Gastrocnemius medialis (tissue), 4 donors: ENCODE measurements around the gene TMEM213. TPM values are rescaled to one million over a fixed set of nuclear protein-coding genes. Genes with fewer than 3 reads are reported as not detected.
"Not testable (repeated sequence)": the region's sequence is repeated elsewhere in the genome, so short reads cannot be mapped to it uniquely, and the experiment has no call there.

Experiments
- ATAC-seq, 2 donors: fragments of 150-250 bp; one replicate each; pipeline ENCODE4 v1.9.1; 2016
- DNase-seq, 2 donors: peaks; one replicate each; pipeline ENCODE4 v3.0.0-alpha.2; 2019
- H3K27ac ChIP-seq, 4 donors: fragments of 200-600 bp; sonication (generic); 1 replicate in 1 of 4; 2 replicates in 3 of 4; pipeline ENCODE4 v1.5.1; 2016 to 2018; ENCODE audit warnings: mild to moderate bottlenecking in 2 of 4, moderate library complexity in 1 of 4
- H3K27me3 ChIP-seq, 3 donors: fragments of 200-600 bp; sonication (generic) in 2 of 3; 1 replicate in 1 of 3; 2 replicates in 2 of 3; pipeline versions ENCODE4 v1.5.1 to v1.6.0; 2016 to 2019; ENCODE audit warnings: mild to moderate bottlenecking in 1 of 3, moderate library complexity in 1 of 3
- H3K36me3 ChIP-seq, 2 donors: fragments of 200-600 bp; sonication (generic) in 1 of 2; one replicate each; pipeline ENCODE4 v1.5.1; 2017 to 2018
- H3K4me1 ChIP-seq, 2 donors: fragments of 200-600 bp; sonication (generic) in 1 of 2; one replicate each; pipeline ENCODE4 v1.5.1; 2016 to 2017; ENCODE audit warnings: mild to moderate bottlenecking in 2 of 2
- H3K4me3 ChIP-seq, 4 donors: fragments of 200-600 bp; sonication (generic) in 3 of 4; 1 replicate in 1 of 4; 2 replicates in 3 of 4; pipeline ENCODE4 v1.5.1; 2016 to 2019; ENCODE audit warnings: mild to moderate bottlenecking in 2 of 4
- H3K9me3 ChIP-seq, 3 donors: fragments of 200-600 bp; sonication (generic) in 2 of 3; 1 replicate in 1 of 3; 2 replicates in 2 of 3; pipeline ENCODE4 v1.5.1; 2016 to 2019
- CTCF ChIP-seq, 5 experiments: fragments of 450-650 bp in 3 of 5; fragments of 200-600 bp in 2 of 5; sonication (generic) in 2 of 5; IDR thresholded peaks in 4 of 5; conservative IDR thresholded peaks in 1 of 5; 1 replicate in 4 of 5; 2 replicates in 1 of 5; pipeline ENCODE4 v1.5.1; 2016 to 2019; ENCODE audit warnings: antibody characterized with exemption in 5 of 5, mild to moderate bottlenecking in 3 of 5, moderate library complexity in 3 of 5
- POLR2A ChIP-seq, 2 donors: fragments of 450-650 bp; IDR thresholded peaks; one replicate each; pipeline ENCODE4 v1.6.1; 2017; ENCODE audit warnings: antibody characterized with exemption in 2 of 2, mild to moderate bottlenecking in 2 of 2, moderate library complexity in 2 of 2
- in situ Hi-C, 4 donors: fragments of 200-750 bp; cut with MboI; loops; one replicate each; pipeline versions ENCODE4 v1.15.0 to v1.8.0; 2017; ENCODE audit warnings: low sequenced_read_pairs in 4 of 4
- intact Hi-C: fragments of 100-400 bp; cut with DNase I; formaldehyde crosslinking; loops from one replicate; pipeline ENCODE4 v1.15.1; 2023; ENCODE audit warnings: low total_unique reads
- total RNA-seq, 4 donors: library from RNA; depleted of rRNA; stranded (reverse); fragments of >200 nt; gene quantifications; one replicate each; pipeline versions ENCODE4 v1.1.0 to v1.2.3, GENCODE V29; 2016

The TMEM213 gene
- total RNA-seq, 4 donors from 2014 or later = not detected

- DNase-seq (no peak), ATAC-seq (no peak)
- intact Hi-C loops (no loop called here), in situ Hi-C loops (no loop called here)
- H3K9me3 ChIP-seq = no peaks in the 10 kb centered on the region
- H3K27me3 ChIP-seq = no peaks in the 10 kb centered on the region
- no peaks in the 10 kb centered on the region for H3K36me3 ChIP-seq
- TF ChIP-seq CTCF (IDR thresholded peaks at IDR 0.05 in 4 of 5, conservative IDR thresholded peaks at IDR 0.05 in 1 of 5) = no peak
- no peak for TF ChIP-seq POLR2A (IDR thresholded peaks at IDR 0.05)
- no peaks in the 10 kb centered on the region for H3K4me1 ChIP-seq
- no peak overlapping the region for H3K4me3 ChIP-seq
- H3K27ac ChIP-seq = no peak overlapping the region
These were observed 3.5 kb downstream of the TMEM213 start for GRCh38 chr7:138801256-138801655.

GRCh38 chr7:138802706-138803105, 4.9 kb downstream of the TMEM213 start:
- DNase-seq = no peak
- no peaks in the 10 kb centered on the region for H3K4me1 ChIP-seq
- no peak overlapping the region for H3K27ac ChIP-seq
- no peaks in the 10 kb centered on the region for H3K9me3 ChIP-seq
- in situ Hi-C loops = no loop called here
- H3K36me3 ChIP-seq = no peaks in the 10 kb centered on the region
- no peak for TF ChIP-seq CTCF (IDR thresholded peaks at IDR 0.05 in 4 of 5, conservative IDR thresholded peaks at IDR 0.05 in 1 of 5)
- no peak for TF ChIP-seq POLR2A (IDR thresholded peaks at IDR 0.05)
- no peak for ATAC-seq
- H3K4me3 ChIP-seq = no peak overlapping the region
- H3K27me3 ChIP-seq = no peaks in the 10 kb centered on the region
- intact Hi-C loops = no loop called here

- in situ Hi-C loops (no loop called here), intact Hi-C loops (no loop called here)
- Histone ChIP-seq H3K36me3 (no peaks in the 10 kb centered on the region), H3K4me3 (no peak overlapping the region), H3K9me3 (no peaks in the 10 kb centered on the region), H3K27ac (no peak overlapping the region), H3K4me1 (no peaks in the 10 kb centered on the region), H3K27me3 (no peaks in the 10 kb centered on the region)
- no peak for DNase-seq
- no peak for TF ChIP-seq CTCF (IDR thresholded peaks at IDR 0.05 in 4 of 5, conservative IDR thresholded peaks at IDR 0.05 in 1 of 5)
- no peak for ATAC-seq
These were observed 6.8 kb downstream of the TMEM213 start for GRCh38 chr7:138804618-138805017.

GRCh38 chr7:138809346-138809745, 11.6 kb downstream of the TMEM213 start:
- in situ Hi-C loops = no loop called here

GRCh38 chr7:138811327-138811726, 13.5 kb downstream of the TMEM213 start:
- intact Hi-C loops, H3K27ac ChIP-seq, in situ Hi-C loops, H3K9me3 ChIP-seq, H3K27me3 ChIP-seq, H3K4me1 ChIP-seq, ATAC-seq, DNase-seq, H3K4me3 ChIP-seq, H3K36me3 ChIP-seq: not testable (repeated sequence)

More at GRCh38 chr7:138809346-138809745, 11.6 kb downstream of the TMEM213 start:
- Histone ChIP-seq H3K4me1 (no peaks in the 10 kb centered on the region), H3K27ac (no peak overlapping the region), H3K4me3 (no peak overlapping the region), H3K9me3 (no peaks in the 10 kb centered on the region), H3K36me3 (no peaks in the 10 kb centered on the region), H3K27me3 (no peaks in the 10 kb centered on the region)
- no peak for TF ChIP-seq POLR2A (IDR thresholded peaks at IDR 0.05)
- no peak for TF ChIP-seq CTCF (IDR thresholded peaks at IDR 0.05 in 4 of 5, conservative IDR thresholded peaks at IDR 0.05 in 1 of 5)
- DNase-seq (no peak), ATAC-seq (no peak)
- intact Hi-C loops = no loop called here
